Panc1 (cell line): ENCODE results near the gene GARRE1. TPM values are rescaled to one million over a fixed set of nuclear protein-coding genes. Genes with fewer than 3 reads are reported as not detected.

Source experiments
- ATAC-seq: fragments of 200-7000 bp; cut with Tn5 transposase; 2 replicates; pipeline ENCODE4 v1.9.1; 2020; ENCODE audit warnings: mild to moderate bottlenecking, moderate library complexity
- BruUV-seq: library from RNA; stranded (reverse); fragments of 400-500 nt; replicated peaks from 2 replicates; lab custom pipeline; 2021; lab: Mats Ljungman, UMichigan
- CTCF ChIA-PET: fragments of 300-600 bp; sonication (Branson Sonifier 250); formaldehyde crosslinking; loops from one replicate; lab custom pipeline; 2022; ENCODE audit warnings: antibody characterized with exemption; lab: Charles Lee
- POLR2A ChIA-PET: fragments of 300-600 bp; sonication (Branson Sonifier 250); formaldehyde crosslinking; loops from one replicate; lab custom pipeline; 2022; ENCODE audit warnings: antibody characterized with exemption; lab: Charles Lee
- DNase-seq: peaks from one replicate; pipeline ENCODE4 v3.0.0-alpha.2; 2010; ENCODE audit warnings: low read depth, low spot score
- H3K27ac ChIP-seq: 2 replicates; pipeline ENCODE4 v1.5.1; 2011; ENCODE audit warnings: mild to moderate bottlenecking, low read length, inconsistent platforms
- H3K27me3 ChIP-seq: fragments of 200-500 bp; sonication (Bioruptor generic); 2 replicates; pipeline ENCODE4 v1.6.0; 2014; ENCODE audit warnings: low read length, inconsistent platforms; ENCODE audit not compliant: control insufficient read depth, insufficient read depth
- H3K36me3 ChIP-seq: fragments of 200-500 bp; sonication (Bioruptor generic); 2 replicates; pipeline ENCODE4 v1.5.1; 2014; ENCODE audit warnings: inconsistent platforms, mild to moderate bottlenecking, low read length, moderate library complexity; ENCODE audit not compliant: control insufficient read depth, insufficient read depth
- H3K4me1 ChIP-seq: 2 replicates; pipeline ENCODE4 v1.5.1; 2011; ENCODE audit warnings: inconsistent platforms, mild to moderate bottlenecking, low read length, moderate library complexity; ENCODE audit not compliant: control insufficient read depth, insufficient read depth
- H3K4me3 ChIP-seq, 2 experiments: 2 replicates each; pipeline ENCODE4 v1.5.1; 2011 to 2012; ENCODE audit warnings: low read depth in 2 of 2, low read length in 2 of 2, mild to moderate bottlenecking in 2 of 2, inconsistent platforms in 1 of 2, moderate library complexity in 1 of 2
- H3K9me3 ChIP-seq: fragments of 200-500 bp; sonication (Bioruptor generic); 2 replicates; pipeline ENCODE4 v1.5.1; 2014; ENCODE audit warnings: low read depth, mild to moderate bottlenecking, inconsistent platforms, low read length, moderate library complexity; ENCODE audit not compliant: control insufficient read depth, insufficient read depth
- CTCF ChIP-seq: fragments of 450-650 bp; IDR thresholded peaks from 2 replicates; pipeline ENCODE4 v1.5.1; 2017; ENCODE audit warnings: mild to moderate bottlenecking
- POLR2AphosphoS5 ChIP-seq: IDR thresholded peaks from 2 replicates; pipeline ENCODE4 v1.6.1; 2012; ENCODE audit warnings: mild to moderate bottlenecking, low read depth, low read length, moderate library complexity
- REST ChIP-seq, 2 experiments: IDR thresholded peaks; 2 replicates each; pipeline ENCODE4 v1.6.1; 2011 to 2012; ENCODE audit warnings: low read depth in 2 of 2, control low read depth in 1 of 2, low read length in 1 of 2, mild to moderate bottlenecking in 1 of 2, moderate library complexity in 1 of 2; ENCODE audit not compliant: insufficient read depth in 1 of 2
- SIN3A ChIP-seq: IDR thresholded peaks from 2 replicates; pipeline ENCODE4 v1.6.1; 2012; ENCODE audit warnings: low read depth, mild to moderate bottlenecking, low read length, moderate library complexity, borderline replicate concordance; ENCODE audit not compliant: insufficient read depth
- TCF7L2 ChIP-seq: IDR thresholded peaks from 2 replicates; pipeline ENCODE4 v1.6.1; 2011; ENCODE audit warnings: mild to moderate bottlenecking, low read depth, low read length, inconsistent platforms
- in situ Hi-C: cut with HindIII; loops from 2 replicates; pipeline ENCODE4 v1.10.0; 2016; ENCODE audit warnings: low sequenced_read_pairs, low pct_unique_long_range_greater_than_20kb
- intact Hi-C: fragments of 100-400 bp; cut with micrococcal nuclease; formaldehyde crosslinking; loops from one replicate; pipeline ENCODE4 v1.10.0; 2022; ENCODE audit not compliant: unreplicated experiment
- total RNA-seq: library from RNA; stranded (reverse); gene quantifications from one replicate; pipeline ENCODE4 v1.2.1, GENCODE V29; 2021; ENCODE audit not compliant: unreplicated experiment

GARRE1 gene
- total RNA-seq, 1 experiment from 2014 or later = 19.7 TPM

DNA sequence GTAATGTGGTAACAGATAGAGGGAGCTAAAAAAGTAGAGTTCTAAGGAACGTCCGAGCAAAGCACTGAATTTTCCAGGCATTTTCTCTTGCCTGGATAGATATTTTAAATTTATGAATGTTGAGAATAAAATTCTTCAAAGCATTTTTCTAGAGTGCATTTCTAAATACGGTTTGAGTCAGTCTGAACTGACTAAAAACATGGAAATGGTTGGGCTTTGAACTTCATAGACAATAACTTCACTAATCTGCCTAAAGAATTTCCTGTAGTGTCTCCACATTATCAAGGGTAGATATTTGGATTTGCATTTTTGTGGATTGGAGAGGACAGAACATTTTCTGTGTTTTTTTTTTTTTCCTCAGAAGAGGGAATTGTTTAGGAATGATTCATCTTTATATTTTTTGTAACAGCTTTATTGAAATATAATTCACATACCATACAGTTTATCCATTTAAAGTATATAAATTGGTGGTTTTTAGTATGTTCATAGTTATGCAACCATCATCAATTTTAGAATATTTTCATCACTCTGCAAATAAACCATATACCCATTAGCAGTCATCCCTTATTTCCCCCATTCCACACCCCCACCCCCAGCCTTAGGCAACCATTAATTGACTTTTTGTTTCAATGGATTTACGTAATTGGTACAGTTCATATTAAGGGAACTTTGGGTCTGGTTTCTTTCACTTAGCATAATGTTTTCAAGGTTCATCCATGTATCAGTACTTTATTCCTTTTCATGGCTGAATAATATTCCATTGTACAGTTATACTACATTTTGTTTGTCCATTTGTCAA is 20.7 kb downstream of the GARRE1 start:
- DNase-seq (no peak), ATAC-seq (no peak)
- POLR2A ChIA-PET = no interaction called here
- Histone ChIP-seq H3K27ac (no peak overlapping the region), H3K4me1 (peaks cover 5% of the 10 kb centered on the region), H3K9me3 (no peaks in the 10 kb centered on the region), H3K4me3 (no peak overlapping the region), H3K27me3 (no peaks in the 10 kb centered on the region), H3K36me3 (no peaks in the 10 kb centered on the region)
- in situ Hi-C loops (no loop called here), intact Hi-C loops (no loop called here)
- no TSS peak for BruUV-seq
- CTCF ChIA-PET = interaction anchor here (0.5 to 0.6 kb wide), 2 partner anchors 18 to 72 kb away, joined by 3 to 4 read pairs; no protein-coding TSS in a partner anchor
- TF ChIP-seq CTCF = no peak
- no peak for TF ChIP-seq SIN3A
- TF ChIP-seq POLR2AphosphoS5 = no peak
- no peak for TF ChIP-seq TCF7L2
- TF ChIP-seq REST (IDR thresholded peaks at IDR 0.05; ENCODE audit: insufficient read depth in 1 of 2, low read depth in 2 of 2, low read length in 1 of 2) = no peak

- ChIA-PET CTCF (no interaction called here), POLR2A (no interaction called here)
- Histone ChIP-seq H3K4me1 (no peaks in the 10 kb centered on the region), H3K27me3 (no peaks in the 10 kb centered on the region), H3K4me3 (no peak overlapping the region), H3K36me3 (no peaks in the 10 kb centered on the region), H3K9me3 (no peaks in the 10 kb centered on the region), H3K27ac (no peak overlapping the region)
- DNase-seq = no peak
- in situ Hi-C loops (no loop called here), intact Hi-C loops (no loop called here)
- no peak for TF ChIP-seq SIN3A
- TF ChIP-seq CTCF = no peak
- TF ChIP-seq POLR2AphosphoS5 = no peak
- TF ChIP-seq TCF7L2 = no peak
- no peak for TF ChIP-seq REST (IDR thresholded peaks at IDR 0.05; ENCODE audit: insufficient read depth in 1 of 2, low read depth in 2 of 2, low read length in 1 of 2)
- no peak for ATAC-seq
- no TSS peak for BruUV-seq
These were observed 21.4 kb downstream of the GARRE1 start for GRCh38 chr19:34275705-34276104.
